Epithelial cell of esophagus (primary cell): Measurements from ENCODE around the gene TIPRL.
"Not testable (repeated sequence)": the region's sequence is repeated elsewhere in the genome, so short reads cannot be mapped to it uniquely, and the experiment has no call there.

Experiments
- DNase-seq: peaks from one replicate; pipeline ENCODE4 v3.0.0; 2010; ENCODE audit warnings: low read depth
- H3K4me3 ChIP-seq: 2 replicates; pipeline ENCODE4 v1.5.1; 2011; ENCODE audit warnings: mild to moderate bottlenecking, low read length, control low read depth
- TF ChIP-seq, protein P1 (sequence below): IDR thresholded peaks from 2 replicates; pipeline ENCODE4 v1.5.1; 2011; ENCODE audit warnings: low read depth, mild to moderate bottlenecking, low read length, control low read depth, inconsistent platforms; ENCODE audit not compliant: insufficient read depth; ENCODE audit errors: missing control alignments

The TIPRL gene

DNA sequence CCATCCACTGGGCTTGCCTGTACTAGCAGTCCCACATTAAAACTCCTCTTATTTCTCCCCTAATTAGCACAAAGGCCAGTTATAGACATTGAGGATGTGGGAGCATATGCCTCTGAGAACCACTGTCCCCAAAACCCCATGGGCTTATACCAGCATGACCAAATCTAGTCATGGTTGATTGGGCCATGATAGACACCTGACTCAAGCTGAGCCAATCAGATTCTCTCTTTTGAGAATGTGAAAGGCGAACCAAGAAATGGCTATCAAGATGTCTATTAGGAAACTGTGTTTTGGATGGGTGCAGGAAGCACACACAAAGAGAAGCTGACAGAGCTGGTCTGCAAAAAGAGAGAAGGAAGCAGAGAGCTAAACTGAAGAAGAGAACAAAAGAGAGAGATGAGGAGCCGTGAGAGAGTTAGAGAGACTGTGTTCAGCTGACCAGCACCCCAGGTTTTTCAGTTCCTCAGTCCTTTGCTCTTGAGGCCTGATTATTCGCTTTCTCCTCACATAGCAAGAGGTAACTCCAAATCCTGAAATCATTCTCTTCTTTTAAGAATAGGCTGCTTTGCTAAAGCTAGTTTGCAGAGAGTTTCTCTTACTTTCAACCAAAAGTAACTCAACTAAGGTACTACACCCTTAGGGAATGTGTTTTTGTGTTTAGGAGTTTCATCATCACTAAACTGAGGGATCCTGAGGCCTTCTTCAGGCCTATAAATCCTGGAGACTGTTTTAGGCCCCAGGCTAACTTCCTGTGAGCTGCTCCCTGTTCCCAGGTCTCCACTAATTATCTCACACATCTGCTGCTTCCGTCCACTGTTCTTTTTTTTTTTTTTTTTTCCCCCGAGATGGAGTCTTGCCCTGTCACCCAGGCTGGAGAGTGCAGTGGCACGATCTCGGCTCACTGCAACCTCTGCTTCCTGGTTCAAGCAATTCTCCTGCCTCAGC, 7.9 kb upstream of the TIPRL start:
- no peak overlapping the region for H3K4me3 ChIP-seq
- DNase-seq = no peak
- TF ChIP-seq, protein P1, sequence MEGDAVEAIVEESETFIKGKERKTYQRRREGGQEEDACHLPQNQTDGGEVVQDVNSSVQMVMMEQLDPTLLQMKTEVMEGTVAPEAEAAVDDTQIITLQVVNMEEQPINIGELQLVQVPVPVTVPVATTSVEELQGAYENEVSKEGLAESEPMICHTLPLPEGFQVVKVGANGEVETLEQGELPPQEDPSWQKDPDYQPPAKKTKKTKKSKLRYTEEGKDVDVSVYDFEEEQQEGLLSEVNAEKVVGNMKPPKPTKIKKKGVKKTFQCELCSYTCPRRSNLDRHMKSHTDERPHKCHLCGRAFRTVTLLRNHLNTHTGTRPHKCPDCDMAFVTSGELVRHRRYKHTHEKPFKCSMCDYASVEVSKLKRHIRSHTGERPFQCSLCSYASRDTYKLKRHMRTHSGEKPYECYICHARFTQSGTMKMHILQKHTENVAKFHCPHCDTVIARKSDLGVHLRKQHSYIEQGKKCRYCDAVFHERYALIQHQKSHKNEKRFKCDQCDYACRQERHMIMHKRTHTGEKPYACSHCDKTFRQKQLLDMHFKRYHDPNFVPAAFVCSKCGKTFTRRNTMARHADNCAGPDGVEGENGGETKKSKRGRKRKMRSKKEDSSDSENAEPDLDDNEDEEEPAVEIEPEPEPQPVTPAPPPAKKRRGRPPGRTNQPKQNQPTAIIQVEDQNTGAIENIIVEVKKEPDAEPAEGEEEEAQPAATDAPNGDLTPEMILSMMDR = no peak

DNA sequence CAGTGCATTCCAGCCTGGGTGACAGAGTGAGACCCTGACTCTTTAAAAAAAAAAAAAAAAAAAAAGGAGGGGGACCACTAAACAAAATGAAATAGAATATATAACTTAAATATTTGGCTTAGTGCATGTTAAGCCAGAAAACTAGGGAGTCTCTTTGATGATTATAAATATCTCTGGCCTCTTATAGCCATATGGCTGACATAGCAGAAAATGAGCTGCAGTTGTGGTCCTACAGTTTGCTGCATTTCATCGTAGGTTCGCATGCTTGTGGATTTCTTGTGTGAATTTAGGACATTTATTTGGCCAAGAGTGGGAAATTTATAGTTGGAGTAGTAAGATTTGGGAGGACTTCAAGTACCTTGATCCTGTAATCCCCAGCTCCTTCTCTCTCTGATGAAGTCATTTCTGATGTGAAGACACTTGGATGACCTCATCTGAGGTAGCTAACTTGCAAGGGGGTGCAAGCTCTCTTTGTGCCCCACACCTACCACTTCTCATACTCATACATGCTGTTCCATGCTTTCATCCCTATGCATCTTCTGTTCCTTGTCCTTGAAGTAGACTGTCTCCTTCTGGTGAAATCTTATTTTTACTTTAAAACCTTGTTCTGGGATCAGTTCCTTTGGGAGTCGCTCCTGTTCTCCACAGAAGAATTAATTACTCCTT, 6.4 kb upstream of the TIPRL start:
- TF ChIP-seq, protein P1 = no peak
- no peak for DNase-seq
- H3K4me3 ChIP-seq = no peak overlapping the region

DNA sequence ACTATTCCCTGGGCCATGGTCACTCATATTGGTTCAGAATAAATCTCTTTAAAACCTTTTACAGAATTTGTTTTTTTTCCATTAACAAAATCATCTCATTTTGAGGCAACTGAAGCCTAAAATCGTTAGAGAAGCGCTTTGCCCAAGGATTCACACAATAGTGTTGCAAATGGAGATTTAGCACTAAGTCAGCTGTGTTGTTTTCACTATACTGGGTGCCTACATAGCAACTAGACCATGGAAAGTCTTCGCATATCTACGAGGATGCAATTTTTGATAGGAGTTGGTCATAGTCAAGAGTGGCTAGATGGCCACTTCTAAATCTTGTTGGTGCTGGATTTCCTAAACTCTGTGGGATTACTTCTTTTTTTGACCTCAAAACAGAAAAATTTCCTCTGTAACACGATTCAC, 530 bp upstream of the TIPRL start:
- peak overlapping the region; percentile 94 for H3K4me3 ChIP-seq
- no peak for DNase-seq
- TF ChIP-seq, protein P1 = no peak

DNA sequence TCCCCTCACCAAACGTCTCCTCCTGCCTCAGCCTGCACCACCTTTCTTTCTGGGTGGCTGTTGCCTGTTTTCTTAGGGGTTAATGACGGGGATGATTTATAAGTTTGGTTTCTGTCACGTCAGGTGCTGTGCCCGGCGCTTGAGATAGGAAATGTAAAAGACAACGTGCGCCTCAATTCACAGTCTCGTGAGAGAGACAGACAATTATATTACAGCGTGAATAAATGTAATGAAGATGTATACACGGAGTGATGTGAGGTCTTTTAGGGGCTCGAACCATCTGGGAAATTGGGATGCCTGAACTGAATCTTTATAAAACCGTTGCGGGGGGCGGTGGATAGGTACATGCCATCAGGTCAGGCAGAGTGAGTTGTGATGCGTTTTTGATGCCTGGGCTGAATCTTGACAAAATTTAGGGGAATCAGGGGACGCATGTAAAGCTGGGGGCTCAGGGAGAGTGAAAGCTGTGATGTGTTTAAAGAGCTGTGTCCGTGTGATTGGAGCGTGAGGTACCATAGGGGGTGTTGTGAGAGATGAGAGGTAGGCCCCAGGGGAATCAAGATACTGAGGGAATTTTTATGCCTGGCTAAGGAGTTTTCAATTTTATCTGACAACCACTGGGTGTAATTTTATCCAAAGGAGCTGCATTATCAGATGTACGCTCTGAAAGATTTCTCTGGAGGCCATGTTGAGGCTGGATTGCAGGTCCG, 831 bp downstream of the TIPRL start:
- TF ChIP-seq, protein P1 = no peak
- peak overlapping the region; percentile 94 for H3K4me3 ChIP-seq
- DNase-seq = peak; percentile 13

DNA sequence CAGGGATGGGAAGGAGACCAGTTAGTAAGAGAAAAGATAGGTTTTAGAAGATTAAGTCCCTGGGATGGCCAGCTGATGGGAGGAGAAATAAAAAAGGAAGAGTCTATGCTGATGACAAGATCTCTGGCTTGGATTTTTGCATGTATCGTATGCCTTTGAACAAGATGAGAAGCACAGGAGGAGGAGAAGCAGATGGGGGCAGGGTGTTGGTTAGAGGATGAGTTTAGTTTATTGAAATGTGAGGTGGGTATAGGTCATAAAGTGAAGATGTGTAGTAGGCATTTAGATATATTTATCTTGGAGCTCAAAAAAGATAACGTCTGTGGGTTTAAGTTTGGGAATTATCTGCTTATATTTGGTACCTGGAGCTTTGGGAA, 1.4 kb downstream of the TIPRL start:
- H3K4me3 ChIP-seq = peak overlapping the region; percentile 94
- TF ChIP-seq, protein P1 = no peak
- DNase-seq = peak; percentile 6

DNA sequence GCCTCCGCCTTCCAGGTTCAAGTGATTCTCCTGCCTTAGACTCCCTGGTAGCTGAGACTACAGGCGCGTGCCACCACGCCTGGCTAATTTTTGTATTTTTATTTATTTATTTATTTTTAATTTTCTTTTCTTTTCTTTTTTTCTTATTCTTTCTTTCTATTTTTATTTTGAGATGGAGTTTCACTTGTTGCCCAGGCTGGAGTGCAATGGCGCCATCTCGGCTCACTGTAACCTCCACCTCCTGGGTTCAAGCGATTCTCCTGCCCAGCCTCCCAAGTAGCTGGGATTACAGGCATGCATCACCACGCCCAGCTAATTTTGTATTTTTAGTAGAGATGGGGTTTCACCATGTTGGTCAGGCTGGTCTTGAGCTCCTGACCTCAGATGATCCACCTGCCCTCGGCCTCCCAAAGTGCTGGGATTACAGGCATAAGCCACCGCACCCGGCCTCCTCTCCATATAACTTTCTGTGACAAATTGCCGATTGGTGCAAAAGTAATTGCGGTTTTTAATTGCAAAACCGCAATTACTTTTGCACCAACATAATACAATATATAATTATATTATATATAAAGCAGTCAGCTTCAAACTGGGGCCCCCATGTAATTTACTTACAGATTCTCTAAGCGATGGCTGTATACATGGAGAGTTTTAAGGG, 2.4 kb downstream of the TIPRL start:
- DNase-seq, H3K4me3 ChIP-seq: not testable (repeated sequence)

DNA sequence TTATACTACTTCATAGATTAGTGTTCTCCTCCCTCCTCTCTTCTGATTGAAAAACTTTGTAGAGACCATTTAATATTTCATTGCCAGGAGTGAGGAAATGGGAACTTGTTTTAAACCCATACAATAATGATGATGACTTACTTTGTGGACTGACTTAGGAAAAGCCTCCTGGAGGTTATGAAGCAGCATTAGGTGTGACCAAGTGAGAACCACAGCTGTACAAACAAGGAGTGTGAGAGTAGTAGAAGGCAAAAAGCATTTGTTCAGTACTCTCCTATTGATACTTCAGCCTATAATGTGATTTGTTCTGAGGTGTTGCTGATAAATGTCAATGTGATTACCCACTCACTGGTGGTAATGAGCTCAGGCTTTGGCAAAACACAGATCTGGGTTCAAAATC, 8.4 kb downstream of the TIPRL start:
- DNase-seq = no peak
- no peak overlapping the region for H3K4me3 ChIP-seq
- TF ChIP-seq, protein P1 = no peak
